HT1080 (cell line): ENCODE results near the gene MAML2. TPM values are rescaled to one million over a fixed set of nuclear protein-coding genes. Genes with fewer than 3 reads are reported as not detected.

Source experiments
- DNase-seq: peaks from one replicate; pipeline ENCODE4 v3.0.0-alpha.2; 2015; ENCODE audit warnings: low read depth
- total RNA-seq: library from RNA; depleted of rRNA; stranded (reverse); fragments of >200 nt; shearing (Covaris generic); gene quantifications from 2 replicates; pipeline ENCODE4 v1.2.3, GENCODE V29; 2014

The MAML2 gene
- total RNA-seq, 1 experiment from 2014 or later: 7.2 TPM

- DNase-seq: no peak
Measured at GRCh38 chr11:96049426-96049825, 293.6 kb downstream of the MAML2 start.

DNA sequence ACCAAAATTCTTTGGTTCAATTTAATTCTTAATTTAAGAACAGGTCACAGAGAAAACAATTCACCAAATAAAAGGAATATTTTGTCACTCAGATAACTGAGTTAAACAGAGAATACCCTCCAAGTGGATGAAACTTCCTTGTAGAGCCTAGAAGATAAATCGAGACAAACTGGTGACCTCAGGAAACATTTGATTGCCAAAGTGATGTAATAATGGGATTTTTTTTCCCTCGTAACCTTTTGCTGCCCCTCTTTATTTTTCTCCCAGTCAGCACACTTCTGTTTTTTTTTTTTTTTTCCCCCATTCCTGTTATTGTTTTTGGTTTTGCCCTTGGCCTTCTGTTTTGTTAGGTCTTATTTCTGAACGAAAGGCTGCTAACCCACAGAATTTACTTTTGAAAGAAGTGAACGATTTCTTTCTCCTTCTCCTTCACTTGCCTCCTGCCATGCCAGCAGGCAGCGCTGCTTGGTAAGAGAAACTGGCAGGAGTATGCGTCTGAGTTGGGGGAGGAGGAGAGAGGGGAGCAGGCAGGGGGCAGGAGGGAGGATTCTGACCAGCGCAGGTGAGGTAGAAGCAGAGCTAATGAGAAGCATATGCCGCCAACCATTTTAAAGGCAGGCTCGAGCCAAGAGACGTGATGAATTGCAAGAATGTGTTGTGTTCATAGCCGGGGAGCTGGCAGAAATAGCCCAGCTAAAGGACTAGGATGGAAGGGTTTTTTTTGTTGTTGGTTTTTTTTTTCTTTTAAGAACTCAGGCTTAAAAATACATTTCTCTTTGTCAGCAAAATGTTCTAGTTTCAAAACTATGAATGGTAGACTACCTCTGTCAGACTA lies 297.2 kb downstream of the MAML2 start:
- DNase-seq: no peak

GRCh38 chr11:96044747-96045146 lies 298.2 kb downstream of the MAML2 start:
- no peak for DNase-seq

DNA sequence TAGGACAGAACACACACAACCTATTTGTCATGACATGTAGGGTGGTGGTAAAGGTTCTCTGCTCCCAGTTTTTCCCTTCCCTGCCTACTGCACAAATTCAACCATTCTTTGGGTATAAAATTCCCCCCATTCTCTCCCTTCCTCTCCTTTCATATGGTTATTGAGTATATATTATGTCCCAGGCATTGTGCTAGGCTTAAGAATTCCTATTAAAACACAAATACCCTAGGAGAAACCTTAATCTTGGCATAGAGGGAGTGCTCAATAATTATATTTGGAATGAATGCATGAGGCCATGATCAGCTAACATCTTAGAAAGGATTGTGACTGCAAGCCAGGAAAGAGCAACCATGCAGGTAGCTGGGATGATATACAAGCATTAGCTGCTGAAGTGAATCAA lies 298.7 kb downstream of the MAML2 start:
- DNase-seq: no peak

GRCh38 chr11:96043291-96043690 lies 299.7 kb downstream of the MAML2 start:
- DNase-seq: no peak

- no peak for DNase-seq
Measured at GRCh38 chr11:96038046-96038445, 304.9 kb downstream of the MAML2 start.

- no peak for DNase-seq
Measured at GRCh38 chr11:96037405-96037949, 305.5 kb downstream of the MAML2 start.

DNA sequence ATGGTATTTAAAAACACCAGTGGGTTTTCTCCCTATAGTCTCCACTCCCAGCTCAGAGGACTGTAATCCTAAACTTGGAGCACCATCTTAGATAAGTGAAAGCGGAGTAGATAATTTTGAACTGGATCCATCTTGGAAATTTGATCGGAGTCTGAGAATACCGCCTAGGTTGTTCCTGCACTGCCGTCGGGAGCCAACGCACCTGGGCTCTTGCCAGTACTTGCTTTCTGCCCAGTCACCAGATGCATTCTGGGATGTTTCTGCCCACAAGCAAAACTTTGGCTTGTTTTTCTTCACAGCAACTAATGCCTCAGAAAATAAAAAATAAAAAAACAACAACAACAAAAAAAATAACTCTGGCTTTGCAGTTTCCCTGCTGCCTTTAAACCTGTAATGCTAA lies 306.1 kb downstream of the MAML2 start:
- DNase-seq: no peak

GRCh38 chr11:96035740-96036078 lies 307.3 kb downstream of the MAML2 start:
- DNase-seq: no peak

GRCh38 chr11:96035031-96035739 lies 307.8 kb downstream of the MAML2 start:
- no peak for DNase-seq

DNA sequence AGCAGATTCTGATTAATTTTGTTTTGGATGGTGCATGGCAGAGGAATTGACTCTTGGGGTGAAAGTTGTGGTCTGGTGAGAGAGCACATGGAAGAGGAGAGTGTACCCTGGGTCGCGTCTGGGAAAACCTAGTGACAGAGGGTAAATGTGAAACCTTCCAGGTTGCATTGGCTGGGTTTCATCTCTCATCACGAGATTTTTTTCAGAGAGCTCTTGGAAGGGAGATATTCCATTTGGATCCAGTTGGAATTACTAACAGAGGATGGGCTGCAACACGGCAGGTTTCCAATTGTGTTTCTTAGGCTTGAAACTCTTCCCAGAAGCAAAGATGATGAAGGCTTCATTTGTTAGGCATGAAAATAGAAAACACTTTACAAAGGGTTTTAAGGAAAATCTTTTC lies 309.4 kb downstream of the MAML2 start:
- DNase-seq: no peak

DNA sequence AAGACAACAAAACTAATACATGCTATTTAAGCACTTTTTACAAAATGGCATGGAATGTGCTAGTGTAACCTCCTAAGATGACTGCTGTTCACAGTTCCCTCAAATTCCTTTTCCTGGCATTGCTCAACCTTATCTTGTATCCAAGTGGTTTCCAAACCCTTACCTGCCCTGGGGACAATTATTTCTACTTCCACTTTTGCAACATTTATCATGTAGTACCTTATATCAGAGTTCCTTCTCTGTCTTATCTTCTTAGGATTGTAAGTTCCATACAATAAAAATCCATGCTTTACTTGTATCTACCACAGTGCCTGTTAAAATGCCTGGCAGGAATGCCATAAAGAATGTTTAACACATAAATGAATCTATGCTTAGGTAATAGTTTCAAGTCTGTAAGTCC lies 309.9 kb downstream of the MAML2 start:
- no peak for DNase-seq

DNA sequence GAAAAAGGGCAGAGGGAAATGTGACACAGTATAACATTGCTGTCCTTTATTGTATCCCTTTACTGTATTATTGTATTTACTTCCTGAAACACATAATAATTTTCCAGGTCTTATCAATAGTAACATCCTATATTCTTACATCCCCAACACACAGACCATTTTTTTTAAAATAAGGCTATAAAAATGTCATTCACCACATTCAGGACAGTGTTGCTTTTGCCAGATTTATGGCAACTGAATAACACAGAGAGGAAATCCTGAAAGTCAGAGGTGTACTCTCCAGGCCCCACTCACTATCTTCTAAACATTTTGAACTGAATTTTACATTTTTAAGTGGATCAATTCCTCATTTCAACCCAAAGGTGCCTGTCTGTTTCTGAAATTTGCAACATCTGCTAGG lies 314.2 kb downstream of the MAML2 start:
- DNase-seq: no peak

DNA sequence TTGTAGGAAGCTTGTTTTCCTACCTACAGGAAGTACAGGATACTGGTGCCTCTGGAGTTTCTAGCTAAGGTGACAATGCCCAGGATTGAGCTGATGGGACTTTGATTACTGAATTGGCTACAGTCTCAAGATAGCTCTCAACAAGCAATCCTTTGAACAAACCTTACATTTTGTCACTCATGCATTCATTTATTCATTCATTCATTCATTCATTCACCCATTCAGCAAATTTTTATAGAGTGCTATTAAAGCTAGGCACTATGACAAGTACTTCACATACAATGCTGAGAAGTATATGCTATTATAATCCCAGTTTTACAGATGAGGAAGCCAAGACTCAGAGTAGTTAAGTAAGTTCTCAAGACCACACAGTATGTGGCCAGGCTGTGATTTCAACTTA lies 316.0 kb downstream of the MAML2 start:
- DNase-seq: no peak

- no peak for DNase-seq
Measured at GRCh38 chr11:96026310-96026709, 316.7 kb downstream of the MAML2 start.

GRCh38 chr11:96024666-96025065 lies 318.3 kb downstream of the MAML2 start:
- no peak for DNase-seq

GRCh38 chr11:96023275-96023674 lies 319.7 kb downstream of the MAML2 start:
- DNase-seq: no peak

- DNase-seq: no peak
Measured at GRCh38 chr11:96021901-96022650, 320.9 kb downstream of the MAML2 start.

- DNase-seq: no peak
Measured at GRCh38 chr11:96019810-96020747, 322.9 kb downstream of the MAML2 start.

DNA sequence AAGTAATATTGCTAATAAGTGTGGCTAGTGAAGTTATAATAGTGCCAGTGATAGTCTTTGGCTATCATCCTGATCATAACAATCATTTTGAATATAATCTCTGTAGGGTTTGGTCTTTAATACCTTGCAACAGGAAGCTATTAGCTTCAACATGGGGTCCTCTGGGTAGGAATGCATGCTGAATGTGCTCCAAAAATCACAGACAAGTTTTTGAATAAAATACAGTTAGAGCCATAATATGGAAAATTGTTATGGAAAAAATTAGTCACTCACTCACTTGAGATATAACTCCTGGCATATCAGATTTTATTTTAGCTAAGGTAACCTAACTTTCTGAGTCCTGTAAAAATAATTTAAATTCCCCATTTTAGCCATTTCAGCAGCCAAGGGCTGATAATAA lies 323.7 kb downstream of the MAML2 start:
- DNase-seq: no peak

- DNase-seq: no peak
Measured at GRCh38 chr11:96017856-96018255, 325.1 kb downstream of the MAML2 start.
